ENCODE measurements around the gene SBSN.

The SBSN gene

GRCh38 chr19:35558400-35559280, 30.5 kb upstream of the SBSN start:
- Mint-ChIP-seq H3K27ac (no peak overlapping the region), H3K9me3 (no peaks in the 10 kb centered on the region), H3K4me3 (no peak overlapping the region), H3K4me1 (ENCODE audit: low read depth) (peaks cover 4% of the 10 kb centered on the region), H3K36me3 (ENCODE audit: low read depth) (no peaks in the 10 kb centered on the region), H3K27me3 (ENCODE audit: low read depth) (peaks cover 23% of the 10 kb centered on the region)
- no peak for DNase-seq (ENCODE audit: low spot score)

GRCh38 chr19:35557539-35558399, 29.7 kb upstream of the SBSN start:
- H3K27ac Mint-ChIP-seq: no peak overlapping the region
- DNase-seq (ENCODE audit: low spot score): peak; percentile 40
- H3K4me3 Mint-ChIP-seq: peak overlapping the region; percentile 76
- H3K9me3 Mint-ChIP-seq: no peaks in the 10 kb centered on the region
- H3K36me3 Mint-ChIP-seq (ENCODE audit: low read depth): no peaks in the 10 kb centered on the region
- H3K27me3 Mint-ChIP-seq (ENCODE audit: low read depth): peaks cover 23% of the 10 kb centered on the region
- H3K4me1 Mint-ChIP-seq (ENCODE audit: low read depth): peaks cover 4% of the 10 kb centered on the region

GRCh38 chr19:35556846-35557538, 28.9 kb upstream of the SBSN start:
- DNase-seq (ENCODE audit: low spot score): no peak
- H3K4me3 Mint-ChIP-seq: peak overlapping the region; percentile 46
- no peaks in the 10 kb centered on the region for H3K36me3 Mint-ChIP-seq (ENCODE audit: low read depth)
- no peaks in the 10 kb centered on the region for H3K9me3 Mint-ChIP-seq
- H3K4me1 Mint-ChIP-seq (ENCODE audit: low read depth): peaks cover 4% of the 10 kb centered on the region
- H3K27ac Mint-ChIP-seq: no peak overlapping the region
- H3K27me3 Mint-ChIP-seq (ENCODE audit: low read depth): peaks cover 23% of the 10 kb centered on the region

- H3K4me3 Mint-ChIP-seq: no peak overlapping the region
Observed at GRCh38 chr19:35556025-35556590, 28.0 kb upstream of the SBSN start.

GRCh38 chr19:35555301-35556005, 27.3 kb upstream of the SBSN start:
- Mint-ChIP-seq H3K4me3 (no peak overlapping the region), H3K27me3 (ENCODE audit: low read depth) (peaks cover 20% of the 10 kb centered on the region), H3K4me1 (ENCODE audit: low read depth) (peaks cover 4% of the 10 kb centered on the region), H3K36me3 (ENCODE audit: low read depth) (no peaks in the 10 kb centered on the region), H3K9me3 (no peaks in the 10 kb centered on the region), H3K27ac (no peak overlapping the region)
- DNase-seq (ENCODE audit: low spot score): no peak

More at GRCh38 chr19:35556025-35556590, 28.0 kb upstream of the SBSN start:
- DNase-seq (ENCODE audit: low spot score): no peak
- Mint-ChIP-seq H3K27ac (no peak overlapping the region), H3K36me3 (ENCODE audit: low read depth) (no peaks in the 10 kb centered on the region), H3K9me3 (no peaks in the 10 kb centered on the region), H3K4me1 (ENCODE audit: low read depth) (peaks cover 4% of the 10 kb centered on the region), H3K27me3 (ENCODE audit: low read depth) (peaks cover 20% of the 10 kb centered on the region)

DNA sequence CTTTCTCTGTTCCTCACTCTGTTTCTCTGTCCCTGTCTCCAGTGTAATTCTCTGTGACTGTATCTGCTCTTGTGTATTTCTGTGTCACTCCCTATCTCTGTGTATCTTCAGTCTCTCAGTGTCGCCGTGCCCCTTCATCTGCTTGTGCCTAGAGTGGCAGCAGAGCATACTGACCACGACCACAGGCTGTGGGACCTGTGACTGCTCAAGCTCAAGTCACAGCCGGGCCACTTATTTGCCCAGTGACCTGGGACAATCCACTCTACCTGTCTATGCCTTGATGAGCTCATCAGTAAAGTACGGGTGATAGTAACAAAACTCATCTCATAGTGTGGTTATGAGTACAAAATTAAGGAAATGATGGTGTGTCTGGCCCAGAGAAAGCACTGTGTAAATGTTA, 26.0 kb upstream of the SBSN start:
- H3K27ac Mint-ChIP-seq: peak overlapping the region; percentile 27
- peaks cover 6% of the 10 kb centered on the region for H3K4me1 Mint-ChIP-seq (ENCODE audit: low read depth)
- no peaks in the 10 kb centered on the region for H3K9me3 Mint-ChIP-seq
- no peaks in the 10 kb centered on the region for H3K36me3 Mint-ChIP-seq (ENCODE audit: low read depth)
- no peak overlapping the region for H3K4me3 Mint-ChIP-seq
- DNase-seq (ENCODE audit: low spot score): no peak
- H3K27me3 Mint-ChIP-seq (ENCODE audit: low read depth): peaks cover 10% of the 10 kb centered on the region

DNA sequence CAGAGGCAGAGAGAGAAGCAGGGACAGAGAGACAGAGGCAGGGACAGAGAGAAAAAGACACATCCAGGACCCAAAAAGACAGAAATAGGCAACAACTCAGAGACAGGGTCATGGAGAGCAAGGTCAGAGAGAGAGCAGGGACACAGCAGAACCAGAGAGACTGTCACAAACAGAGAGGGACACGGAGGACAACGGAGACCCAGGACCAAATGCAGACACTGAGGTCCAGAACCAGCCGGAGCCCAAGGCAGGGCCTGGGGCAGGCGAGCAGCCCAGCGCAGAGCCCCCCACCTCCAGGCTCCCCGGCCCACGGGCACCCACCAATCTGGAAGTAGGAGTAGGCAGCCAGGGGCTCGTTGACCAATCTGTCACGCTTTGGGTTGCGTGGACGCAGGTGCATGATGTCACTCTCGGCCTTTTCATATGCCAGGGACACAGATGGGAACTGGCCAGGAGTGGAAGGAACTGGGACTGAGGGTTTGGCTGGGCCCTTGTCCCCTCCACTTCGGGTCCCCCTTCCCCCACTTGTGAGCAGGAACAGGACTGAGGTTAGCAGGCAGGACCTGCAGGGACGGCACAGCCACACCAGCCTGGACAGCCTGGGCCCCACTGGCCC, 25.4 kb upstream of the SBSN start:
- Mint-ChIP-seq H3K9me3 (no peaks in the 10 kb centered on the region), H3K36me3 (ENCODE audit: low read depth) (no peaks in the 10 kb centered on the region), H3K4me3 (no peak overlapping the region), H3K4me1 (ENCODE audit: low read depth) (peaks cover 6% of the 10 kb centered on the region), H3K27ac (no peak overlapping the region), H3K27me3 (ENCODE audit: low read depth) (peaks cover 6% of the 10 kb centered on the region)
- no peak for DNase-seq (ENCODE audit: low spot score)

GRCh38 chr19:35552534-35553384, 24.6 kb upstream of the SBSN start:
- Mint-ChIP-seq H3K9me3 (no peaks in the 10 kb centered on the region), H3K27ac (no peak overlapping the region), H3K36me3 (ENCODE audit: low read depth) (no peaks in the 10 kb centered on the region), H3K27me3 (ENCODE audit: low read depth) (peaks cover 4% of the 10 kb centered on the region), H3K4me1 (ENCODE audit: low read depth) (peaks cover 5% of the 10 kb centered on the region), H3K4me3 (no peak overlapping the region)
- DNase-seq (ENCODE audit: low spot score): no peak

DNA sequence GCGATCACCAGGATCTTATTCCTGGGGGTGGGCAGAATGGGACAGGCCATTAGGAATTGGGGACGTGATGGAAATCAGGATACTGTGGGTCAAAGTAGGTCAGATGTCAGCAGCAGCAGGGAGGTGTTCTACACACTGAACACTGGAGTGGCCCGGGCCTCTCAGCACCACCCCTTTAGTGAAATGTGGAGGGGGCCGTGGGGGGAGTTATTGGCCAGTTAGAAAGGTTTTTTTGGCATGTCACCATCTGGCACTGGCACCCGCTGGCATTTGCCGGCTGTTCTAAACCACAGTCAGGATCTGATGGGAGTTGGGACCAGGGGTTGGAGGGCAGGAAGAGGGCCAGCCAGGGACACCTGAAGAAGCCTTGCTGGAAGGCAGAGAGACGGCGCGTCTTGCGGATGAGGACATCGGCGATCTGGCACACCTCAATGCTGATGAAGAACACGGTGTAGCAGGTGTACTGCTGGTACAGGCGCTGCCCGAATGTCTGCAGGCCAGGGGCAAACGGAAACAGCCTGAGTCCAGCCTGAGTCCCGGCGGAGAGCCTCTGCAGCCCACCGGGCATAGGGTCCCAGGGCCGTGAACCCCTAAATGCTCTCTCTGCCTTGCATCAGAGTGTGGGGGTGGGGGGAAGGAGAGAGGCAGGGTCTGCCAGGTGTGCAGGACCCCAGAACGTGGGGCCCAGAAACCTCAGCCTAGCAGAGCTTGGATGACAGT, 23.1 kb upstream of the SBSN start:
- Mint-ChIP-seq H3K36me3 (ENCODE audit: low read depth) (no peaks in the 10 kb centered on the region), H3K4me3 (no peak overlapping the region), H3K27ac (no peak overlapping the region), H3K4me1 (ENCODE audit: low read depth) (peaks cover 9% of the 10 kb centered on the region), H3K27me3 (ENCODE audit: low read depth) (no peaks in the 10 kb centered on the region), H3K9me3 (no peaks in the 10 kb centered on the region)
- no peak for DNase-seq (ENCODE audit: low spot score)

DNA sequence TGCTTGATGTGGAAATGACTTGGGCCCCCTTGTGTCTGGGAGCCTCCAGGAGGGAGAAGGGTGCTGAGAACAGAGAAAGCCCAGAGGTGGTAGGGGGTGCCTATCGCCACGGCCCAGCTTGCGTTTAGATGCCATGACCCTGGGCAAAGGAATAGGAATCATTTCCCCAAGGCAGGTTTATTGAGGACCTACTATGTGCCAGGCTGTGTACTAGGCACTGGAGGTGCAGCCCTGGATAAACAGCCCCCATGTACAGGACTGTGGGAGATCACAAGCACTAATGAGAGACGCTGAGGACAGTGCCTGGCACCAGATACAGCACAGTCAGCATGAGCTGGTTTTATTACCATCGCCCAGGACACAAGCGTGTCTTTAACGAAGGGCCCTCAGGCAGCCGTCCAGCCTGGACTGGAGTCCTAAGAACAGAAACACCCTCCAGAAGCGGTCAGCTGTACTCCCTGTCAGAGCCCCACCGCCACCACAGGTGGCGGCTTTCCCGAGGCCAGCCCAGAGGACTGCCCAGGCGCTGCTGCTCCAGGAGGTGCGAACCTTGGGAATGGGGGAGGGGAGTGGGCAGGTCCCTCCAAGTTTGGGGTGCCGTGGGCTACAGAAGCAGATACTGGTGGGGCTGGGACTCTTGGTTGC, 21.9 kb upstream of the SBSN start:
- no peaks in the 10 kb centered on the region for H3K36me3 Mint-ChIP-seq (ENCODE audit: low read depth)
- no peaks in the 10 kb centered on the region for H3K27me3 Mint-ChIP-seq (ENCODE audit: low read depth)
- DNase-seq (ENCODE audit: low spot score): no peak
- no peak overlapping the region for H3K27ac Mint-ChIP-seq
- H3K9me3 Mint-ChIP-seq: no peaks in the 10 kb centered on the region
- H3K4me1 Mint-ChIP-seq (ENCODE audit: low read depth): peaks cover 10% of the 10 kb centered on the region
- H3K4me3 Mint-ChIP-seq: no peak overlapping the region

GRCh38 chr19:35549174-35549788, 21.2 kb upstream of the SBSN start:
- H3K36me3 Mint-ChIP-seq (ENCODE audit: low read depth): no peaks in the 10 kb centered on the region
- H3K4me1 Mint-ChIP-seq (ENCODE audit: low read depth): peaks cover 15% of the 10 kb centered on the region
- no peaks in the 10 kb centered on the region for H3K9me3 Mint-ChIP-seq
- no peak overlapping the region for H3K4me3 Mint-ChIP-seq
- H3K27me3 Mint-ChIP-seq (ENCODE audit: low read depth): no peaks in the 10 kb centered on the region
- DNase-seq (ENCODE audit: low spot score): peak; percentile 39
- peak overlapping the region; percentile 54 for H3K27ac Mint-ChIP-seq
